ENCODE data around the gene TMEM74B.
"Not testable (repeated sequence)": the region's sequence is repeated elsewhere in the genome, so short reads cannot be mapped to it uniquely, and the experiment has no call there.

TMEM74B gene

DNA sequence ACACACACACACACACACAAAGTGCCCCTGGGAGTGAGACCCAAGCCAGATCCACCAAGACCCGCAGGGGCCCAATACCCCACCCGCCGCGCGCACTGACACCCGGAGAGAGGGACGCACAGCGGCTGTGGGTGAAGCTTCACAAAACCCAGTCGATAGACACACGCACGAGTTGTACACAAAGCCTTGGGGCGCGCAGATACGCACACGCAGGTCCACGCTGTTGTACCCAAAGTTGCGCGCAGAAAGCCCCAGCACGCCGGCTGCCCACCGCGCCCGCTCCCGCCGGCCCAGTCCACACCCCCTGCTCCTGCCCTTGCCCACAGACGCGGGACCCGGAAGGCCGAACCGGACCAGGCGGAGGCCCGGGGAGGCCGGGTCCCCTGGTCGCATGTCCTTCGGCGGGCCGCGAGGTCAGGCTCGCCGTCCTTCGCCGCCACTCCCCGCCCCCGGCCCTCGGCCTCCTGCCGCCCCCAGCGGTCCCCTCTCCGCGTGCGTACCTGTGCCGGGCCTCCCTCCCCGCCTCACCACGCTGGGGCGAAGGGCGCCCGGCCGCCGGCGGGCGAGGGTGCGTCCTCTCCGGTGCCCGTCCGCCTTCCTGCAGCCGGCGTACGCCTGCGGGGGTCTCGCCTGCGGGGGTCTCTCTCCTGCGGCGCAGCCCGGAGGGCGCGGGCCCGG, at the start of gene TMEM74B:
TSS of gene TMEM74B (minus strand) at position 344 of the 678 bp plus-strand sequence. CDS start 1,180 bp downstream, outside the sequence.
- DNase-seq = no peak

DNA sequence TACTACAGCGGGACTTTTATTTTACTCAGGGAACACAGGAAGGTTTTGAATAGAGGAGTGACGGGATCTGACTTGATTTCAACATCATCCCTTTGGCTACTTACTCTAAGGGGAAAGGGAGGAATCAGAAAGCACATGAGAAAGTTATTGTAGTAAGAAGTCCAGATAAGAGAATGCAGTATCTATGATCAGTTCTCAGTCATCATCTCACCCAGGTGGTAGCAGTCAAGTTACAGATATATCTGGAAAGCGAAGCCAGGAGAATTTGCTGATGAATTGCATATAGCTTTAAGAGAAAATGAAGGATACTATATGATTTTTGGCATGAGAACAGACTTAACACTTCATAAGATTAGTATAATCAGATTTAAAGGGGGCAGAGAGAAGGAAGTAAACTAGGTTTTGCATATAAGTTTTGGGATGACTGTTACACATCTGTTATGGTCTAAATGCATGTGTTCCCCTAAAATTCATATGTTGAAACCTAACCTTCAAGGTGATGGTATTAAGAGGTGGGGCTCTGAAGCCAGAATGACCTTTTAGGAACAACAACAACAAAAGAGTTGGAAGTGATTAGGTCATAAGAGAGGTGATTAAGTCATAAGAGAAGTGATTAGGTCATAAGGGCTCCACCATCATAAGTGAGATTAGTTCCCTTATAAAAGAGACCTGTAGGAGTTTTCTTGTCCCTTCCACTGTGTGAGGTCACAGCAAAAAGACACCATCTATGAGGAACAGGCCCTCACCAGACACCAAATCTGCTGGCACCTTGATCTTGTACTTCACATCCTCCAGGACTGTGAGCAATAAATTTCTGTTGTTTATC, 47.7 kb upstream of the TMEM74B start:
- no peak for DNase-seq

DNA sequence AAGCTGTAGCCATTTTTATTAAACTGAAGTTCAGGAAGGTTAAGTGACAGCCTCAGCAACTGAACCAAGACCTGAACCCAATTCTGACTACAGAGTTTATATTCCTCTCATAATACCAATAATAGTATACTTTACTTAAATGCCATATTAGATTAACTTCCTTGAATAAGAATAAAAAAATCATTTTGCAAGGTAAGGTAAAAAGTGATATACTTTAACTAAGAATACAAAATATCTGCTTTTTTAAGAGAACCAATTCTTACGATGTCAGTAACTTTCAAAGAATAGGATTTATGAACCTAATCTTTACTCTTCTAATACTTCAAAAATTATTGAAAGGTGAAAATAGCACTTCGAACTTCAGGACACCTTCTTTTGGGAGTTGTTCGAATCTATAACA, 44.8 kb upstream of the TMEM74B start:
- no peak for DNase-seq

DNA sequence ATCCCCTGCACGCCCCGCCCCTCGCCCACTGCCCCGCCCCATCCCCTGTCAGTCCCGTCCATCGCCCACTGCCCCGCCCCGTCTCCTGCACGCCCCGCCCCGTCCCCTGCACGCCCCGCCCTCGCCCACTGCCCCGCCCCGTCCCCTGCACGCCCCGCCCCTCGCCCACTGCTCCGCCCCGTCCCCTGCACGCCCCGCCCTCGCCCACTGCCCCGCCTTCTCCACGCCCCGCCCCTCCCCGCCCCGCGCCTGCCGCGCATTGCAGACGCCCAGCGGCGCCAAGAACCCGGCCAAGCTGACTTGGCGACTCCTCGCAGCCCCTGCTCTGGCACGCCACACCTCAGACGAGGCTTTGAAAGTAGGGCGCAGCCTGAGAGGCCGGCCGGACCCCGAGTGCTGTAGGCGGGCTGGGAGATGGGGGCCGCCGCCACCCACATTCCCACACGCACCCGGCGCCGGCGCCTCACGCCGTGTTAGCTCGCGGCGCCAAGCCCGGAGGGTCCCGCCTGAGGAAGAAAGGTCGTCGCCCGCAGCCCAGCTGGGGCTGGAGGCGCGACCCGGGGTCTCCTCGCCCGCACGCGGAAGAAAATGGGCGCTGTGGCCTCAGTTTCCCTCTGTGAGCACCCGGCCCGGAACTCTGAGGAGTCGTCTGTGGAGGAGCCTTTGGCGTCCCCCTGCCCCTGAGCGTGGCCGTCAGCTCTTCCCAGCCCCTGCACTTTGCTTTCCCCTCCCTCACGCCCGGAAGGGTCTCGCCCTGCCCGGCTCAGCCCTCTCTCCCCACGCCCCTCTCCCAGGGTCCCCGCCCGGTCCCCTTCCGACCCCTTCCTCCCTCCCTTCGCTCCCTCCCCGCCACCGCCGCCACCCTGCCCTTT, 41.2 kb upstream of the TMEM74B start, which contains the start of gene RAD21L1:
TSS of gene RAD21L1 (plus strand) at position 262 of the 872 bp plus-strand sequence. CDS start 2,410 bp downstream, outside the sequence.
- peak; percentile 75 to 85 for DNase-seq

DNA sequence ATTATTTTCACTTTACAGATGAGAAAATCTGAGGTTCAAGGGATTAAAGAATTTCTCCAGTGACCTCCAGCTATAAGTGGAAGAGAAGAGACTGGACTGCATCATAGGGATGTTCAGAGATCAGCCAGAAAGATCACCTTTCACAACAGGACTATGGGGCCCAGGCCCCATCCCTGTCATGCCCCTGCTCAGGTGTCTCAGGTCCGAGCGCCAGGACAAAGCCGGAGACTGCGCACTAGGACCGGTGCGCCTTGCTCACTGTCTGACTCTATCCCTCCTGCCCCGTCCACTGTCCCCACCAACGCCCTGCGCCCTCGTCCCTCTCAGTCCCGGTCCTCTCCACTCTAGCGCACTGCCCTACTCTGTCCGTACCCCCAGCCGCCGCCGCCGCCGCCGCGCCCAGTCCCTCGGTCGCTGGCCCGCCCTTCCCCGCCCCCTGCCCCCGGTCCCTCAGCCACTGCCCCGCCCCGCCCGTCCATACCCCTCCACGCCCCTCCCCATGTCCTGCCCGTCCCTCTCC, 40.5 kb upstream of the TMEM74B start:
- no peak for DNase-seq

DNA sequence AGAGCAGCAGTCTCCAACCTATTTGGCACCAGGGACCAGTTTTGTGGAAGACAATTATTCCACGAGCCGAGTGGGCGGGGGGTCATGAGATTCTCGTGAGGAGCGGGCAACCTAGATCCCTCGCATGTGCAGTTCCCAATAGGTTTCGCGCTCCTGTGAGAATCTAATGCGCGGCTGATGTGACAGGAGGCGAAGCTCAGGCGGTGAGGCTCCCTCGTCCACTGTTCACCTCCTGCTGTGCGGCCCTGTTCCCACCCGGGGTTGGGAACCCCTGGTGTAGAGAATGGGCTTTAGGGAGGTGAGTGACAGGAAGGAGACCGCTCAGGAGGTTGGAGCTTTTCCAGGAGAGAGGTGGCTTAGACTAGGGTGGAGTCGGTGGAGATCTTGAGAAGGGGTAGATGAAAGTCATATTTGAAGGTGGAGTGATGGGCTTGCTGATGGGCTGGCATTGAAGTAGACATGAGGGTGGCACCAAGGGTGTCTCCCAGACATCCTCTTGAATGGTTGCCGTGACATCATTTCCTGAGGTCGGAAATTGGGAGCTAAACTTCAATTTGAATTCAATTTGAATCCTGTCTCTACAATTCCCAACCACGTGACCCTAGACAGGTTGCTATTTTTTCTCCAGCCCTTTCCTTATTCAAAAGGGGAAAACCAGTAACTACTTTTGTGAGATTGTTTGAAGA, 39.6 kb upstream of the TMEM74B start:
- no peak for DNase-seq

DNA sequence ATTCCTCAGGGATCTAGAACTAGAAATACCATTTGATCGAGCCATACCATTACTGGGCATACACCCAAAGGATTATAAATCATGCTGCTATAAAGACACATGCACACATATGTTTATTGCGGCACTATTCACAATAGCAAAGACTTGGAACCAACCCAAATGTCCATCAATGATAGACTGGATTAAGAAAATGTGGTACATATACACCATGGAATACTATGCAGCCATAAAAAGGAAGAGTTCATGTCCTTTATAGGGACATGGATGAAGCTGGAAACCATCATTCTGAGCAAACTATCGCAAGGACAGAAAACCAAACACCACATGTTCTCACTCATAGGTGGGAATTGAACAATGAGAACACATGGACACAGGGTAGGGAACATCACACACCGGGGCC, 38.0 kb upstream of the TMEM74B start:
- DNase-seq = not testable (repeated sequence)

DNA sequence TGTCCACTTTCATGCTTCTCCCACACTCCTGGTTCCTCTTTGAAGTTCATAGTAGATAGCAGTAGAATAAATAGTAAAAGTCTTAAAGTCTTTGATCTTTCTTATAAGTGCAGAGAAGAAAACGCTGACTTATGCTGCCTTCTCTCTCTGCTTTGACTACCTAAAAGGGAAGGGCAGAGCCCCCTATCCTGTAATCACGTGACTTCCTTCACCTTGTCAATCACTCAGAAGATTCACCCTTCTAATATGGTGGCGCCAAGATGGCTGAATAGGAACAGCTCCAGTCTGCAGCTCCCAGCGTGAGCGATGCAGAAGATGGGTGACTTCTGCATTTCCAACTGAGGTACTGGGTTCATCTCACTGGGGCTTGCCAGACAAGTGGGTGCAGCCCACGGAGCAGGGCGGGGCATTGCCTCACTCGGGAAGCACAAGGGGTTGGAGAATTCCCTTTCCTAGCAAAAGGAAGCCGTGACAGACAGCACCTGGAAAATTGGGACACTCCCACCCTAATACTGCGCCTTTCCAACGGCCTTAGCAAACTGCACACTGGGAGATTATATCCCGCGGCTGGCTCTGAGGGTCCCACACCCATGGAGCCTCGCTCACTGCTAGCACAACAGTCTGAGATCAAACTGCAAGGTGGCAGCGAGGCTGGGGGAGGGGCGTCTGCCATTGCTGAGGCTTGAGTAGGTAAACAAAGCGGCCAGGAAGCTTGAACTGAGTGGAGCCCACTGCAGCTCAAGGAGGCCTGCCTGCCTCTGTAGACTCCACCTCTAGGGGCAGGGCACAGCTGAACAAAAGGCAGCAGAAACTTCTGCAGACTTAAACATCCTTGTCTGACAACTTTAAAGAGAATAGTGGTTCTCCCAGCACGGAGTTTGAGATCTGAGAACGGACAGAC, 32.0 kb upstream of the TMEM74B start:
- DNase-seq = not testable (repeated sequence)

DNA sequence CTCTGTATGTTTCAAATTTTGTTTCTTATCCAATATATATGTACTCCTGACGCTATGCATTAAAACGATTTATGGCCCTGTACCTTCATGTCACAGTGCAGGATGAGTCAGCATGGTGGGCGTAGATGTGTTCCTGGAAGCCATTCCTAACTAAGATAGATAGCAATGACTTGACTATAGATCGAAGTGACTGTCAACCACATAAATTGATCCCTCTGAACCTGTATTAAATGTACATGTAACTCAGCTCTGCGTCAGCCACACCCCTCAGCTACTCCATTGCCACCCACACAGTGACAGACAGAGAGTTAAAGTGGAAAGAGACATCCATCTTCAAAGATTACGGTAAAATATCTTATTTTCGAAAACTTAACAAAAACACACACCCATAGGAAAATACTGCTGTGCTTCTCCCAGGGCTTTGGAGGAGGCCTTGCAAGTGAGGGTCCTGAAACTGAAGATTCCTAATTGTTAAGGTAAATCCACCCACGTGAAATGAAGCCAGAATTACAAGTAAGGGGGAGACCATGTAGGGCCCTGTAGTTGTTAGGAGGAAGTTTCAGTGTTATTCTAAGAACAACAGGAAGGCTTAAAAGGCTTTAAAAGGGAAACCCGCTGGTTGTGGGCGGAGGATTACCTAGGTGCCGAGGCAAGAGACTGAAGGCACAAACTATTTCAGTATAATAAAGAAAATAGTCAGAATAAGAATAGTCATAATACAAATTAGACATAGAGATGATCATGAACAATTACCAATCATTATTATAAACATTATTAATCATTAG, 30.8 kb upstream of the TMEM74B start:
- peak; percentile 48 to 57 for DNase-seq

DNA sequence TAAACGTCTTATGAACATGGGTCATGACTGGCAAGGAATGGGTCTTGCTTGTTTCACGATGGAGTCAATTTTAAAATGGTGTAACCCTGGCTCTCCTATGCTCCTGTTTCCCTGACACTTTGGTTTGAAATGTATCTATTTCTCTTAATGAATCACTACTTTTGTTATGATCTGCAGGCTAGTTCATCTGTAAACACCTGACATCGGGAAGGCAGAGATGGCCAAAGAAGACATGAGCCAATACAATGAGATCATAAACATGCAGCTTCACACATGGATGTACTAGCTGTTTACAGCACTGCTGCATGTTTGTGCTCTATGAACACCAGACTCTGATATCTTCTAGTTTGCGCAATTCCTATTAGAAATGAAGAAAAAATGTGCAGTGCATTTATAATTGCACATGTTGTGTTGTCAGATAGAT, 30.1 kb upstream of the TMEM74B start:
- no peak for DNase-seq

DNA sequence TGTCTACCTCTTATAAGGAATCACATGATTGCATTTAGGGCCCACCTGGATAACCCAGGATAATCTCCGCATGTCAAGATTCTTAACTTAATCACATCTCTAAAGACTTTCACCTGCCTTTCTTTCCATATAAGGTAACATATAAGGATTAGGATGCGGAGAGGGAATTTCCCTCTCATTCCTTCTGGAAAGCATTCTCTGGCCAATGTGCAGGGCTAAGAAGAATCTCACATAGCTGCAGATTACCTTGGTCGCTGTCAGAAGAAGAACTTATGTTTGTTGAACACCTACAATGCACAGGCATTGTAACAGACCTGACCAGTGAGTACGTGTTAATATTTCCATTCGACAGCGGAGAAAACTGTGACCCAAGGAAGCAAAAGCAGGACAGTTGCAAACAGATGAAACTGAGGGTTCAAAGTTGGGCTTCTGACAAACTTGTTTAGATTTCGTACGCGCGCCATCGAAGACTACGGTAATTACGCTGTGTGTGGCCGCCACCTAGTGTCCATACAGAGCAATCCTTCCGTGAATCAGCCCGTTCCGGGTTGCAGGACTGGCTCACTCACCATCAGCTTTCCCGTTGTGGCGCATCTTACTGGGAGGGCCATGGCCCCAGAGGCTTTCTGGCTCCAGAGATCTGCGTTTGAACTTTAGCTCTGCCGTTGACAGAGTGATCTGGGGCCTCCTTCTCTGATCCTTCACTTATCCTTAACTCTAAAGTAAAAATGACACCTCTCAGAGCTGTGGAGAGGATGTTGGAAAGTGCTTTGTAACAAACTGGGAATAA, 28.0 kb upstream of the TMEM74B start:
- peak; percentile 69 to 70 for DNase-seq

DNA sequence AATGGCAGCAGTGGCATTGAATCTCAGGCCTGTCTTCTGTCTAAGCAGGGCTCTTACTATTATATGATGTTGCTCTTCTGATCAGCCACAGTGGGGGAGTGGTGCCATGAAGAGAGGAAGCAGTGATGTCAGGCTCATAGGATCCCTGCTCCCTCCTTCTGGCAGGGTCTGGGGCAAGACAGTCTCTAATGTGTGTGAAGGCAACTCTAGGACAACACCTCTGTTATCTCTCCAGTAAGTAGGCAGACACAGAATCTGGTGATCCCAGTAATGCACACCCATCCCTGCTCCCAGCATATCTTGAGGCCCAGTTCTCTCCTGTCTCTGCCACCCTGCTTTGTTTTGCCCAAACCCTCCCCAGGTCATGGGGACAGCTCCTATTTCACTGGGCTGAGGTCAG, 27.2 kb upstream of the TMEM74B start:
- DNase-seq = no peak

DNA sequence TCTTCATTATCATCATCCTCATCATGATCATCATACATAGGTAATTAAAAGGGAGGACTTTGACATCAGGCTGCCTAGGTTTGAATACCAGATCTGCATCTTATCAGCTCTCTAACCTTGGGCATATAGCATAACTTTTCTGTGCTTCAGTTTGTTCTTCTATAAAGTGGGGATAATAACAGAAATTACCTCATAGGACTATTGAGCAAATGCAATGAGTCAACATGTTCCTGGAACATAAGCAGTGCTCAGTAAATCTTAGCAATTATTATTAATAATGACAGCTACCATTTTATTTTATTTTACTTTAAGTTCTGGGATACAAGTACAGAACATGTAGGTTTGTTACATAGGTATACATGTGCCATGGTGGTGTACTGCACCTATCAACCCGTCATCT, 25.7 kb upstream of the TMEM74B start:
- no peak for DNase-seq

DNA sequence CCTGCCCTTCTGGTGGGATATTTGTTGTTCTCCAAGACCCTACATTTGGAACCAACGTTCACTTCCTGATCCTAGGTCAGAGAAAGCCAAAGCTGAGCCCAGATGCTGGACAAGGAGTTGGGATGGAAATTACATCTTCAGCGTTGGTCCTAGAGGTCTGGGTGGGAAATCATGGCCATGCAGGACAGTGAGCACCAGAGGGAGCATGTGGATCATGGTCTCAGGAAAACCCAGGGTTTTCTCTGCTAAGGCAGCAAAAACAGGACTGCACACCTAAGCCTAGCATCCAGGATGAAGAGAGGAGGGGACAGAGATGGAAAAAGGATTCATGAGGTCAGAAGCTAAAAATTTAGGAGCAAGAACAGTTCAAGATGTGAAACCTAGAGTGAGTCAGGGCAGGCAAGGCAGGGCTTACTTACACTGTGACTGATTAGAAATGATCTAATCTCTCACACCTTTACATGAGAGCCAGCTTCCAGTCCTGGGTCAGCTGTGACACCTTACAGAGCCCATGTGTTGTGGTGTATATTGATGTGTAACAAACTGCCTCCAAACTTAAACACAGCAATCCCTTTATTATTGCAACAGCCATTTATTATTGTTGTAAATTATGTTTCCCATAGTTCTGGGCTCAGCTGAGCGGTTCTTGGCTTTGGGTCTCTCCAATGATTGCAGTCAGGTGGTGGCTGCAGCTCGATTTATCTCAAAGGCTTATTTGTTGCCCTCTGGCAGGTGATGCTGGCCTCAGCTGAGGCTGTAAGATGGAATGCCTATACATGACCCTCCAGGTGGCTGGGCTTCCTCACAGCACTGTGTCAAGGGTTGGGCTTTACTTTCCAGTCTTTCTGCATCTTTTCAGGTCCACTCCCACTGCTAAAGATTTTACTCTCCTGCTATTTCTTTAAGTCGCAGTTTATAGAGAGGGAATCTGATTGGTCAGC, 24.9 kb upstream of the TMEM74B start:
- no peak for DNase-seq

DNA sequence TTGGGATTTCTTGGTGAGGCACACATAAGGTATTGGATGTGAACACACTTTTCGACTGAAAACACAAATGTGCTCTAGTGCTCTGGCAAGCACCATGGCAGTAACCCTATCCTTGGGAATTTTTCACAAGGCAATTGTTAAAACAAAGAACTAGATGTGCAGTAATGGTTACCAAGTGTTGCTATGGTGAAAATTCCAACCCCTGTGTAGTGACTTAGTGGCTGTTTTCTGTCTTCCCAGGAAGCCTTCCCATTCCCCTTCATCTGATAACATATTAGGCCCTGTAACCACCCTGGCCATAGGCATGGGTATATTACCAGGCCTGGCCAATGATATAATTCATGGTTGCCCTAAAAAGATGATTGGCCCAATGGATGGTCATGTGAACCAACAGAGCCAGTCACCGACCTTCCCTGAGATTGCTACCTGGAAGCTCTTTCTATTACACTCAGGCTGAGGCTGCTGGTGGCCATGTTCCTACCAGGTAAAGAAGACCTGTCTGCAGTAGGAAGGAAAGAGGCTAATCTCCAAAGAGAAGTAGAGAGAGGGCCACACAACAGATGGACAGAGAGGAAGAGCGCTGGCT, 22.6 kb upstream of the TMEM74B start:
- no peak for DNase-seq

DNA sequence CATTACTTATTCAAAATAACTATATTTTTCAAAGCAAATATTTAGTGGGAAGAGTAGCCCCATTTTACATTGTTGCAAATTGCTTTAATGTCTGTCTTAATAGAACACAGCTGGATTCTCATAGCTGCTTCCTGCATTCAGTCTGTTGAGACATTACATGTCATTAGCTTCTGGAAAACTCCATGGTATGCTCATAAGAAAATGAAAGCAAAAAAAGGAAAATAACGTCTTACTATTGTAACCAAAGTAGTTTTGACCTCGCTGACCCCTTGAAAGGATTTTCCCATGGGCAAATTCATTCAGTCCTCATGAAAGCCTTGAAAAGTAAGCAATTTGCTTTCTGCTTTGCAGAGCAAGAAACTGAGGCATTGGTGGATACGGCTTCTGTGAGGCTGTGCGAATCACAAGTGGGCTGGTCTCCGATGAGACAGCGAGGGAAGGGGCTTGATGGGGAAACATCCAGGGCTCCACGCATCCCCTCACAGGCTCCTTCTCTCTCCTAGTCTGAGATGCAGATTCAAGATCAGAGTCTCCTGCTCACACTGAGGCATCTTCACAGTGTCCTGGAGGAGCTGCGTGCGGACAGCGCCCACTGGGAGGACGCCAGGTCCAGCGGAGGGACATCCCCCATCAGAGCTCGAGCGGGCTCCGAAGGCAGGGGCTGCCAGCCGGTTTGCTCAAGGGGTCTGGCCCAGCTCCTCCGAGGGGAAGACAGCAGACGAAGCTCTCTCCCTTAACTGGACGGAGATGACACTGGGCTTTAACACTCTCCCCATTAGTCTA, 21.8 kb upstream of the TMEM74B start:
- no peak for DNase-seq

DNA sequence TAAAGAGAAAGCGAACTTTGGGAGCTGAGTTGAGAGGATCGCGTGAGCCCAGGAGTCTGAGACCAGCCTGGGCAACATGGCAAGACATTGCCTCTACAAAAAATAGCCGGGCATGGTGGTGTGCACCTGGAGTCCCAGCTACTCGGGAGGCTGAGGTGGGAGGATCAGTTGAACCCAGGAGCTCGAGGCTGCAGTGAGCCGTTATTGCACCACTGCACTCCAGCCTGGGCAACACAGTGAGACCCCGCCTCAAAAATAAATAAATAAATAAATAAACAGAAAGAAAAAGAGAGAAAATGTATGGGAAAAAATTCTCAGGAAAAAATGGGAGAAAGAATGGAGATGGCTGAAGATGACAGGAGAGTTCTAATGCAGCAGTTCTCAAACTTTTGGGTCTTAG, 21.0 kb upstream of the TMEM74B start:
- DNase-seq = no peak

All from activated CD4-positive, alpha-beta T cell treated with anti-CD3 and anti-CD28 coated beads for 4 hours (primary cell).